ENCODE measurements around the gene SDK1. TPM values are rescaled to one million over a fixed set of nuclear protein-coding genes. Genes with fewer than 3 reads are reported as not detected.
A peak's percentile ranks its signal among the peaks of the same experiment; 100 is the strongest.

The SDK1 gene
- total RNA-seq, 1 donor from 2014 or later: 0.34 TPM

- no peak for DNase-seq
Measured at GRCh38 chr7:3994764-3995163, 693.7 kb downstream of the SDK1 start.

- DNase-seq: no peak
Measured at GRCh38 chr7:3995187-3995586, 694.1 kb downstream of the SDK1 start.

GRCh38 chr7:3998060-3998459 lies 697.0 kb downstream of the SDK1 start:
- DNase-seq: no peak

GRCh38 chr7:4000139-4000538 lies 699.1 kb downstream of the SDK1 start:
- DNase-seq: no peak

GRCh38 chr7:4000934-4001333 lies 699.9 kb downstream of the SDK1 start:
- no peak for DNase-seq

GRCh38 chr7:4001742-4002141 lies 700.7 kb downstream of the SDK1 start:
- no peak for DNase-seq

GRCh38 chr7:4003503-4003902 lies 702.5 kb downstream of the SDK1 start:
- DNase-seq: no peak

GRCh38 chr7:4006687-4007086 lies 705.6 kb downstream of the SDK1 start:
- no peak for DNase-seq

DNA sequence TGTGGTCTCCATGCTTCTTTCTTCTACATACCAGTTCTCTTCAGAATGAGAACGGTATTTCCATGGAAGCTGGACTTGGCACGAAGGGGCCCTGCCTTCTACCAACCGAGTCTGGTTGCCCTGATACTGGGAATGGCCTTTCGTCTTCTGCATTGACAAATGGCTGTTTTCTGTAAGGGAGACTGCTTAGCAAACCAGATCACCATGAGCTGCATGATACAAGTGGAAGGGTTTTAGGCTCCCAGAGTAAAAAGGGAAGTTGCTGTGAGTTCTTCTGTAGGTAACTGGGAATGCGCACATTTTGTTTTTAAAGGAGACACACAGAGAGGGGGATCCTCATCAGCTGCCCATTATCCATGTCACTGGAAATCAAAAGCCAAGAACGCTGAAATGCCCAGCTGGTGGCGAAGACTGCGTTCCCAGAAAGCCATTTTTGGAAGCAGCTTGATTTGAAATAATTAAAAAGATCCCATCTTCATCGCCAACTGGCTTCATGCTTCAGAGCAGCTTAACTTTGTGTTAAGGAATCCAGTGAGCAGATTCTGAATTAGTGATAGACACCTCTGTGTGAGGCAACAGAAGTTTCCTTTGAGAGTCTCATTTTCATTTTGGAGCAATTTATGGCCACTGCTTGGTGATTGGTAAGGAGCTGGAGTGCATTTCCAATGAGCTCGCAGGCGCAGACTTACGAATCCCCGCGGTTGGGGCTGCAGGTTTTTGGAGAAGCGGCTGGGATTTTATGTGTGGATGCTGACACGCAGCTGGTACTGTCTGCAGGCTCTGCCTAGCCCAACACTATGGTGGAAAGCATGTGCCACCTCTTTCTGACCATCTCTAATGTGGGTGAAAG lies 708.4 kb downstream of the SDK1 start:
- DNase-seq: no peak

- no peak for DNase-seq
Measured at GRCh38 chr7:4010061-4010605, 709.1 kb downstream of the SDK1 start.

DNA sequence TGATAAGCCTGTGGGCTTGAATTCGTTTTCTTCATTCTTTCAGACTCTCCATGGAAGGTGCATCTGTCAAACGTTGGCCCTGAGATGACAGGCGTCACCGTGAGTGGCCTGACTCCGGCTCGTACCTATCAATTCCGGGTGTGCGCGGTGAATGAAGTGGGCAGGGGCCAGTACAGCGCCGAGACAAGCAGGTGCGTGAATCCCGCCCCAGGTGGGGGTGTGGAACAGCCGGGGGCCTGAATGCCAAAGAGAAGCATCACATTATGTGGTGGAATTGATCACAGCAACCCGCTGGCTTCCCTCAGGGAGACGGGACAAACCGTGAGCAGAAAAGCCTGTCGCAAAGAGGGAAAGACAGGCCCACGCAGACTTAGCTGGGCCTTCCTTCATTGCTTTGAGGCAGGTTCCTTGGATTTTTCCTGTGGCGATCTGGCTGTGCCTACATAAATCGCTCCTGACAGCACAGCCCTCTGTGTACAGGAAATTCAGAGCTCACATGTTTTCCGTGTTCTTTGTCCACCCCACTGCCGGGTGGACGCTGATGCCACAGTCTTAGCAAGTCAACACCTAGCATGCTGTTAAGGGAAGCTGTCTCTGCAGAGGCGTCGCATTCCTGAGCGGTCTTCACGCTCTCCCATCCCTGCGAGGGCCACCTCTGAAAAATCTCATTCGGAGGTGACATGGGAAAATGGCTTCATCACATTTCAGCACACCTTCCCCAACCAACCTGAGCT lies 710.0 kb downstream of the SDK1 start:
- DNase-seq: peak; percentile 58

- DNase-seq: no peak
Measured at GRCh38 chr7:4013793-4014192, 712.7 kb downstream of the SDK1 start.

GRCh38 chr7:4014346-4015050 lies 713.4 kb downstream of the SDK1 start:
- peak; percentile 49 for DNase-seq

DNA sequence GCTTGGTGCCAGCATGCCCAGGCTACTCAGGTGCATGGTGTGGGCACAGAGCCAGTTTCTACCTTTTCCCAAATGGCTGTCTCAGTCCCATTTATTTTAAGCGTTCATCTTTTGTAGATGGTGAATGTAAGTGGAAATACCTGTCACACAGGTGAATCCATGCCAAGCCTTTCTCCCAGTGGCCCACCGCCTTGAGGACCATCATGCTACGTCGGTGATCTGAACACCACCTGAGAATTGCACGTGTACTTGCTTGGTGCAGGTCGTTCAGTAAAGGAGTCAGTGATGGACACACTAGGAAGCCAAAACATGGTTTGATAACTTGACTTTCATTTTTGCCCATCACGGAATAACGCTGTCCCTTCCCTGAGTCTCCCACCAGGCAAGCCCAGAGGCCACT lies 714.3 kb downstream of the SDK1 start:
- no peak for DNase-seq

GRCh38 chr7:4015996-4016395 lies 714.9 kb downstream of the SDK1 start:
- DNase-seq: no peak

DNA sequence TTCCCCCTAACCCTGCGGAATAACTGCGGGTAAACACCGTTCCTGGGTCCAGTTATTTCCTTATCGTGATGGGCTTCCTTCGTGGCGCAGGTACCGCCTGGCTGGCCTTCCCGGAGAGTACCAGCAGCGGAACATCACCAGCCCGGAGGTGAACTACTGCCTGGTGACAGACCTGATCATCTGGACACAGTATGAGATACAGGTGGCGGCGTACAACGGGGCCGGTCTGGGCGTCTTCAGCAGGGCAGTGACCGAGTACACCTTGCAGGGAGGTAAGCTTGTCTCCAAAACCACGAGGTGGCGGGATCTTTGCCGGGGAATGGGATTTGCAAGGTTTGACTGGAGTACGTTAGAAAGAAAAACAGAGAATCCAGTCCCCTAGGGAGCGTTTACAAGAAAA lies 716.0 kb downstream of the SDK1 start:
- no peak for DNase-seq

- no peak for DNase-seq
Measured at GRCh38 chr7:4017785-4018184, 716.7 kb downstream of the SDK1 start.

- DNase-seq: no peak
Measured at GRCh38 chr7:4018601-4019316, 717.7 kb downstream of the SDK1 start.

DNA sequence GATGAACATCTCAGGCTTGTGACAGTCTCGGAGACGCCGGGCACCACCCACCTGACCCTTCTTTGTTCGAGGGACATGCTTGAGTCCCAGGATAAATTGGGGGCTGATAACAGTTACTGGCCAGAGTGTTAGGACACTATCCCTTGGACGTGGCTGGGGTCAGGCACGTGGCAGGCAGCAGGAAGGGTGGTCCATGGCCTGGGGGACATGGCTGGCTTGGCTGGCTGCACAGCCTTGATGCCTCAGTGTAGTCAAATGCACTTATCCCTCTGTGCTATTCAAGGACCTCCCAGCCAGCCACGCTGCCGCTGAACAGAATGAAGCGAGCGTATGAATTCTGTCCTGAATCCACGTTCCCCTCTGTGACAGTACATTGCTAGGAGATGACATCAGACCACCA lies 719.0 kb downstream of the SDK1 start:
- DNase-seq: no peak

GRCh38 chr7:4021413-4021812 lies 720.4 kb downstream of the SDK1 start:
- DNase-seq: no peak

- no peak for DNase-seq
Measured at GRCh38 chr7:4022265-4022664, 721.2 kb downstream of the SDK1 start.

DNA sequence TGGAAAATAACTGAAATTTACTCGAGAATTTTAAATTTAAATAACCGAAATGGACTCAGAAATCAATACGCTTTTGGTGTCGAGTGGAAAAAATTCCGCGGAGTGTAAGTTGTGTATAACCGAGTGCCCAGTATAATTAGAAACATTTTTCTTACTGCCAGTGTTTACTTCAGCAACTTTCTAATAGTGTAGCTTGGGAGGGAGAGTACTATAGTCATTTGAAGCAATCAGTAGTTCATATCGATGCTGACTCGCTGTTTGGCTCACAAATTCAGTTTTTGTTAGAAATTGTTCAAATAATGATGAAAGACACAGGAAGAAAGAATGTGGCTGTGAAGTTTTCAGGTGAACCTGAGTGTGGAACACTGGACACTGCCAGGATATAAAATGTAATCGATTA lies 722.5 kb downstream of the SDK1 start:
- no peak for DNase-seq

DNA sequence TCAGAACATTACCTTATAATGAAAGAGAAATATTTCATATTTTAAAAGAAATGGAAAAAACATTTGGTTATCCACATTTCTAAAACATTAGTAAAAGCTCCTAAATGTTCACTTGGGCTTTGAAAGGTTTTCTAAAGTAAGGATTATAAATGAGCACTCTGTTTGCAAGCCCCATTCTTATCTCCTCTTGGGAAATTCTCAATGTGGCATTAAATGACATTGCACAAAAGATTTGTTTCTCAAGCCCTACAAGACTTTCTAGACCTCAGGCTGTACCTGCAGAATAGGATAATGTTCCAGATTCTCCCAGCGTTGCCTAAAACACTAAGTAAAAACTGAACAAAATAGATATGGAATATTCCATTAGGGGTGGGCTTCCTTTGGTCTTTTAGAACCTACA lies 723.1 kb downstream of the SDK1 start:
- no peak for DNase-seq

All from dermis blood vessel endothelial cell (primary cell).